ENCODE data around the gene LIPE.

LIPE gene

DNA sequence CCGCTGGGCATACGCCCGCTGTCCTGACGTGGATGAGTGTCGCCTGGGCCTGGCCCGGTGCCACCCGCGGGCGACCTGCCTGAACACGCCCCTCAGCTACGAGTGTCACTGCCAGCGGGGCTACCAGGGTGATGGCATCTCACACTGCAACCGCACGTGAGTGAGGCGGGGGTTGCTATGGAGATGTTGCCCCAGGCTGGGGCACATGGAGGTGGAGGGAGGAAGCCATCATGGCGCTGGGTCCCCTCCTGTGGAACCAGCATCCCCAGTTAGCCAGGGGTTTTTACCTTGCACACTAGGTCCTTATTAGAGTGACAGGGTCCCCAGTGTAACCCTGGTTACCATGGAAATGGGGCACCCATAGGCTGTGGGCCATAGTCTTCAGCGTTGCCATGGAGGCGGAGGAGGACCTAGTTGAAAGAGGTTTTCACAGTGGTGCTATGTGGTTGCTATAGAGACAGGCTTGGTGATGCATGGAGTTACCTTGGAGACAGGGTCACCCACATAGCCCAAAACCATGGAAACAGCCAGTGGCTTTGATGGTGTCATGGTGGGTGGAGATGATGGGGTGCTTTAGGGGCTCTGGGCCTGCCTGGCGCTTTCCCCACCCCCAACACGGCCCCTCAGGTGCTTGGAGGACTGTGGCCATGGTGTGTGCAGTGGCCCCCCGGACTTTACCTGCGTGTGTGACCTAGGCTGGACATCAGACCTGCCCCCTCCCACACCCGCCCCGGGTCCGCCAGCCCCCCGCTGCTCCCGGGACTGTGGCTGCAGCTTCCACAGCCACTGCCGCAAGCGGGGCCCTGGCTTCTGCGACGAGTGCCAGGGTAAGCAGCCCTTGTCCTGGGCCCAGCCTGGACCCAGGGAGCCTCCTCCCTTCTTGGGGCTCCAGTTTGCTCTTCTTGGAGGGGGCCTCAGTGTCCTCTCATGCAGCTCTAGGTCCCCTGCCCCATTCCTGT lies 74.6 kb downstream of the LIPE start:
- no peak for DNase-seq

Data from activated CD4-positive, CD25-positive, alpha-beta regulatory T cell (primary cell).